HG03520 (cell line): ENCODE measurements around the gene PSD2.

ENCODE experiments used
- ATAC-seq: cut with Tn5 transposase; IDR thresholded peaks from one replicate; pipeline ENCODE4 v1.9.1; 2021; ENCODE audit warnings: mild to moderate bottlenecking, moderate library complexity; ENCODE audit not compliant: unreplicated experiment

Gene PSD2

GRCh38 chr5:139810341-139811273 is 15.0 kb downstream of the PSD2 start:
- no peak for ATAC-seq

- ATAC-seq: no peak
Observed at GRCh38 chr5:139811274-139811607, 15.6 kb downstream of the PSD2 start.

DNA sequence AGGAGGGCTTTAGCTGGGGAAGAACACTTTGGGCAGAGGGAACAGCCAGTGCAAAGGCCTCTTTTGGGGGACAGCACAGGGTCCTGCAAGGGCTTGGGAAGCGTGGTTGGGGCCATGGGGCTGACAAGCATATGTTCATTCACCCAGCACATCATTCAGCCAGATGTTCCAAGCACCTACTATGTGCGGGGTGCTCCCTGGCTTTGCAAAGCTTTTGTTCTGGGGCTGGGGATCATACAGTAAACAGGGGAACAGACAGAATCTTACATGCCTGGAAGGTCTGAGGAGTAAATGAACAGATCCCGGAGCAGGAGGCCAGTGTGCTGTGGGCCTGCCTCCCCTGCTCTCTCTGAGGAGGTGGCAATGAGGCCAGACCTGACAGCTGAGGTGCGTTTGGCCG is 16.7 kb downstream of the PSD2 start:
- no peak for ATAC-seq

DNA sequence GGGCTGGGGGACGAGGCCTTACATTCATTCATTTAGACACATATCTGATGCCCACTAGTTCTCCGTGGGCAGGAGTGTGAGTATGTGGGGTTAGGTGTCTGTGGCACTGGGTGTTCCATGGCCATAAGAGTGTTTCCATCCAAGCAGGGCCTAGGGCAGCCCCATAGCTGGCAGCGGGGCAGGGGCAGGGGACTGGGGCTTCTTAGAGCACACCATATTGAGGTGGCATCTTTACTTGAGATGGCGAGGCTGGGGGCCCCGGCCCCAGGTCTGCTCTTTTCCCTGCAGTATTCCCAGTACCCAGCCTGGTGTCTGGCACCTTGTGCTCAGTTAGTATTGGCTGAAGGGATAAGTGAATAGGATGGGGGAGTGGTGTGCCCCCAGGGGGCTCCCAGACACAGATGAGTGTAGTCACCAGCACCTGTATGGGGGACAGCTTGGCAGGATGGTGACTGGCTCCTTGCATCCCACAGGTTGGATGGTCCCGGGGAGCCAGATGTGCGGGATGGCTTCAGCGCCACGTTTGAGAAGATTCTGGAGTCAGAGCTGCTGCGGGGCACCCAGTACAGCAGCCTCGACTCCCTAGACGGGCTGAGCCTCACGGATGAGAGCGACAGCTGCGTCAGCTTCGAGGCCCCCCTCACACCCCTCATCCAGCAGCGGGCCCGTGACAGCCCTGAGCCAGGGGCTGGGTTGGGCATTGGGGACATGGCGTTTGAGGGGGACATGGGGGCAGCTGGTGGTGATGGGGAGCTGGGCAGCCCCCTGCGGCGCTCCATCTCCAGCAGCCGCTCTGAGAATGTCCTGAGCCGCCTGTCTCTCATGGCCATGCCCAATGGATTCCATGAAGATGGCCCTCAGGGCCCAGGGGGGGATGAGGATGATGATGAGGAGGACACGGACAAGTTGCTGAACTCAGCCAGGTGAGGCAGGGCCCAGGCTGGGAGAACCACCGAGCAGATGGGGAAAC is 17.5 kb downstream of the PSD2 start:
- no peak for ATAC-seq

DNA sequence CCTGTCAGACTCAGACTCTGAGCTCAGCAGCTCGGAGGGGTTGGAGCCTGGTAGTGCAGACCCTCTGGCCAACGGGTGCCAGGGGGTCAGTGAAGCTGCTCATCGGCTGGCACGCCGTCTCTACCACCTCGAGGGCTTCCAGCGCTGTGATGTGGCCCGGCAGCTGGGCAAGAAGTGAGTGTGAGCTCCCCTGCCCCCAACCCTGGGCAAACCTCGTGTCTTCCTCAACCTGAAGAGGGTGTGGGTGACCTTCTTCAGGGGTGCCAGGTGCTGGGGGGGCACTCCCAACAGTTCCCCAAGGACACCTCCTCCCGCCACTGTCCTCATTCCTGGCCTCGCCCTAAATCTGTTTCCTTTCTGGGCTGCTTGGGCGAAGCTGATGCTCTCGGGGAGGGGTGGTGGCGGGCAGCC is 18.6 kb downstream of the PSD2 start:
- ATAC-seq: no peak

DNA sequence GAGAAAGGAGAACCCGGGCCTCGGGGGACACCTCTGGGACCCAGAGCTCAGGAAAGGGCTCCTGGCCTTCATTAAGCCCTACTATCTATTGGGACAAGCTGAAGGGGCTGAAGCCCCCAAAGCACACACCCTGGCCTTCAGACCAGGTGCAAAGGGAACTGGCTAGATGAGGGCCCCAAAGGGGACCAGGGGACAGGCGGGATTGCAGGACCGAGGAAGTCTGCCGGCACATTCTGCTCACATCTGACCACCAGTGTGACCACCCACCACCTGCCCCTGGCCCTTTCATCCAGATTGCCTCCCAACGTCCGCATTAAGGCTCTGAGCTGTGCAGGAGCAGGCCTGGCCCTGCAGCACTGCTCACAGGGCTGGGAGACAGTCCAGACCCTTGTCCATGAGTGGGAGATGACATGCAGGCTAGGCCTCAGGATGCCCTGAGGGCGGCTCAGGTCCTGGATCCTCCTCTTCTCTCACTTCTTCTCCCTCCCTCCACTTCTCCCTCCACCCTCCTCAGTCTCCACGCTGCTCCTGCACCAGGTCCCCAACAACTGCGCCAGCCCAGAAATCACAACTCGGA is 19.2 kb downstream of the PSD2 start:
- no peak for ATAC-seq

DNA sequence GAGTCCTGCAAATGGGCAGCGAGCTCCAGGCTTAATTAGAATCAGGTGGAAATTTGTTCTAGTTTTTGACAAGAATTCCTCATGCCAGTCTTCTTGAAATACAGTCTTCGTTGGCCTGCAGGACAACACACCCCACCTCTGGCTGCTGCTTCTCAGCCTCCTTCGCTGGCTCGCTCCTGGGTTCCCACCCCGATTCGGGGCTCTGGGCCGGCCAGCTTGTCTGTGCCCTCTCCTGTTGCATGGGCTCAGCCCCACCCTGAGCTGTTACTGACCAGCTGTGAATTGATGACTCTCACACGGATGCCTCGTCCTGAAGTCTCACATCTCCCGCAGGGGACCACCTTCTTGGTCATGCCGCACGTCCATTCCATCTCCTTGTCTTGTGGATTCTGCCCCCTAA is 21.0 kb downstream of the PSD2 start:
- no peak for ATAC-seq

DNA sequence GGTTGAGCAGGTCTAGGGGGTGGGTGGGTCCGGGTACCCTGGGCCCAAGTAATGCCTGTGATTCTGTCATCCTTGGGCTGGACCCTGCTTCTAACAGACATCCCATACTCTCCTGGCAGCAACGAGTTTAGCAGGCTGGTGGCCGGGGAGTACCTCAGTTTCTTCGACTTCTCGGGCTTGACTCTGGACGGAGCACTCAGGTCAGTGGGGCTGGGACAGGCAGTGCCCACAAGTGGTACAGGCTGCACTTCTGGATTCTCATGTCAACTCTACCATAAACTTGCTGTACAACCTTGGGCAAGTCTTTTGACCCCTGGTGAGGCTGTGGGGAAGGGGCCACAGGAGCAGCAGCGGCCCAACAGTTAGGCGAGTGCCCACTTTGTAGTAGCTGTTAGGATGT is 21.8 kb downstream of the PSD2 start:
- ATAC-seq: no peak

- no peak for ATAC-seq
Observed at GRCh38 chr5:139817970-139818369, 22.4 kb downstream of the PSD2 start.

- ATAC-seq: no peak
Observed at GRCh38 chr5:139820130-139820529, 24.5 kb downstream of the PSD2 start.

DNA sequence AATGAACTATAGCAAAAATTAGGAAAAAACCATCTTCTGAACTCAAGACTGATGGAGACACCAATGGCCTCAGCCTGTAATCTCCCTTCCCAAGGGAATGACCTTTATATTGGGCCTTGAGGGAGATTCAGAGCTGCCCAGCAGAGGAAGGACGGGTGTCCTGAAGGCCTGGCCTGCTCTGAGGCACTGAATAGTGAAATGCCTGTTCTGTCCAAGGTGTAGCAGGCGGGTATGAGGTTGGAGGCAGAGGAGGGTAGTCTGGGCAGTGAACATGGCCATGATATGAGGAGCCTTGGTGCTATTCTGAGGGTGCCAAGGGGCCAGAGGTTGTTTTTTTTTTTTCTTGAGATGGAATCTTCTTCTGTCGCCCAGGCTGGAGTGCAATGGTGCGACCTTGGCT is 25.0 kb downstream of the PSD2 start:
- no peak for ATAC-seq

GRCh38 chr5:139821806-139822552 is 26.4 kb downstream of the PSD2 start:
- ATAC-seq: no peak

- ATAC-seq: no peak
Observed at GRCh38 chr5:139822553-139823425, 27.2 kb downstream of the PSD2 start.

DNA sequence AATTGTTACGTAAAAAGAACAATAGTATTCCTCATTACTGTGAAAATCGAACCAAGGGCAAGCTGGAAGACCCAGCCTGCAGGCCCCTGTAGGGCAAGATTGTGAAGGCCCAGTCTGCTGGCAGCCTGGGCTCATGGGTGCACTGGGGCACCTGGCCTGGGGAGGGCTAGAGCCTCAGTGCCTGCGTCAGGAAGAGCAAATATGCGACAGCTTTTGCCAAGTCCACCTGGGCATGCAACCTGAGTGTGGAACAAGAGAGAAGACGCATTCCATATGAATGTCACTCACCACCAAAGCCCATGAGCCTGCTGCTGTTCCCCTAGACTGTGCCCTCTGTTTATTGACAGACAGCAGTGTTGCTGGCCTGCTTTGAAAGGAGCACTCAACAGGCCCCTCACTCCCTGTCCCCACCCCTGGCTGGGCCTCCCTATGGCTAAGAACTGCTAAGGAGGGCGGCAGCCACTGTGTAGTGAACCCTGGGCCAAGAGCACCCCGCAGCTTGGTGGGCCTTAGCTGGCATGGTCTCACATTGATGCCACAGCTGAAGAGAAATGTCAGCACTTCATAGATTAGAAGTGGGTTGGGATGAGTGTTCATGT is 28.2 kb downstream of the PSD2 start:
- no peak for ATAC-seq

DNA sequence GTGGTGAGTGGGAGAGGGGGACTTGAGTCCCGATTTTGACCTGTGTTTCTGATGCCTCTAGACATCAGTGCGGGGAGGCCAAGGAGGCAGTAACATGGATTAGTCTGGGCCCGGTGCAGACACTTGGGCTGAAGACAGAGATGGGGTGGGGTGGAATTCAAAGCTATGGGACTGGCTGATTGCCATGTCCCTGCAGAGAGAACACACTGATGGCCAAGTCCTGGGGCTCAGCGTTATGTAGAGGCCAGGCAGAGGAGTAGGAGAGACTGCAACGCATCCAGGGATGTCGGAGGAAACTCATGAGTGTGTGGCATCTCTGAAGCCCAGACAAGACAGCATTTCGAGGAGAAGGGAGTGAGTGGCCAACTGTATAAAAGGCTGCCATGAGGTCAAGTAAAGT is 30.1 kb downstream of the PSD2 start:
- no peak for ATAC-seq

- no peak for ATAC-seq
Observed at GRCh38 chr5:139828207-139828895, 32.7 kb downstream of the PSD2 start.

- ATAC-seq: no peak
Observed at GRCh38 chr5:139829471-139829870, 33.9 kb downstream of the PSD2 start.

- no peak for ATAC-seq
Observed at GRCh38 chr5:139831624-139832023, 36.0 kb downstream of the PSD2 start.

GRCh38 chr5:139833525-139833924 is 37.9 kb downstream of the PSD2 start:
- ATAC-seq: no peak
